HCT116 (cell line): ENCODE data around the gene CRB1. TPM values are rescaled to one million over a fixed set of nuclear protein-coding genes. Genes with fewer than 3 reads are reported as not detected.

Experiments used
- ATAC-seq: fragments of 200-7000 bp; cut with Tn5 transposase; 2 replicates; pipeline ENCODE4 v1.9.1; 2020; ENCODE audit warnings: mild to moderate bottlenecking, moderate library complexity
- BruUV-seq: library from RNA; stranded (reverse); fragments of 400-500 nt; replicated peaks from 2 replicates; lab custom pipeline; 2021; lab: Mats Ljungman, UMichigan
- CTCF ChIA-PET: fragments of 300-600 bp; sonication (Branson Sonifier 250); formaldehyde crosslinking; loops from one replicate; lab custom pipeline; 2021; ENCODE audit warnings: antibody characterized with exemption; lab: Charles Lee
- POLR2A ChIA-PET: fragments of 300-600, 350-600 bp; sonication (Branson Sonifier 250); formaldehyde crosslinking; loops from one replicate; lab custom pipeline; 2021; ENCODE audit warnings: antibody characterized with exemption; lab: Charles Lee
- RAD21 ChIA-PET, 2 experiments: fragments of 300-600 bp; sonication (Branson Sonifier 250); formaldehyde crosslinking; loops; one replicate each; lab custom pipeline; 2023; ENCODE audit warnings: low total read pairs in 2 of 2; ENCODE audit not compliant: uncharacterized antibody in 2 of 2, unreplicated experiment in 2 of 2, low non-redundant PET in 1 of 2; lab: Charles Lee
- DNase-seq: peaks from one replicate; pipeline ENCODE4 v3.0.0-alpha.2; 2010; ENCODE audit warnings: low read depth, low spot score
- H2AFZ ChIP-seq: fragments of 200-600 bp; shearing (Covaris generic), sonication (generic); 2 replicates; pipeline ENCODE4 v1.6.1; 2017; ENCODE audit warnings: low read depth, mixed run types, mixed read lengths, antibody characterized with exemption, low read length; ENCODE audit not compliant: poor library complexity, severe bottlenecking
- H3K27ac ChIP-seq: 2 replicates; pipeline ENCODE4 v1.5.1; 2012; ENCODE audit warnings: low read depth, low read length
- H3K27me3 ChIP-seq: fragments of 200-600 bp; sonication (generic); 2 replicates; pipeline ENCODE4 v1.6.1; 2016; ENCODE audit warnings: mixed run types, low read length, mixed read lengths; ENCODE audit not compliant: insufficient read depth
- H3K36me3 ChIP-seq, 2 experiments: fragments of 200-500 bp in 1 of 2; fragments of 200-600 bp in 1 of 2; sonication (Bioruptor generic) in 1 of 2; sonication (generic) in 1 of 2; 2 replicates each; pipeline versions ENCODE4 v1.5.1 to v1.6.1; 2014 to 2016; ENCODE audit warnings: low read length in 2 of 2, inconsistent platforms in 1 of 2, mixed read lengths in 1 of 2, mixed run types in 1 of 2; ENCODE audit not compliant: insufficient read depth in 2 of 2, control insufficient read depth in 1 of 2
- H3K4me1 ChIP-seq, 2 experiments: fragments of 200-600 bp in 1 of 2; sonication (generic) in 1 of 2; 2 replicates each; pipeline versions ENCODE4 v1.5.1 to v1.6.1; 2012 to 2017; ENCODE audit warnings: low read length in 2 of 2, inconsistent platforms in 1 of 2, mild to moderate bottlenecking in 1 of 2, mixed read lengths in 1 of 2, mixed run types in 1 of 2, moderate library complexity in 1 of 2; ENCODE audit not compliant: insufficient read depth in 2 of 2, control insufficient read depth in 1 of 2
- H3K4me2 ChIP-seq: fragments of 200-600 bp; sonication (generic); 2 replicates; pipeline ENCODE4 v1.6.1; 2017; ENCODE audit warnings: mixed run types, low read length, mixed read lengths
- H3K4me3 ChIP-seq, 2 experiments: fragments of 200-600 bp in 1 of 2; sonication (generic) in 1 of 2; replicated peaks in 1 of 2; 2 replicates each; pipeline ENCODE4 v1.5.1; 2011 to 2016; ENCODE audit warnings: low read length in 2 of 2, control low read depth in 1 of 2, low read depth in 1 of 2, mild to moderate bottlenecking in 1 of 2, mixed read lengths in 1 of 2, mixed run types in 1 of 2
- H3K79me2 ChIP-seq: fragments of 200-600 bp; sonication (generic); 2 replicates; pipeline ENCODE4 v1.6.1; 2017; ENCODE audit warnings: mild to moderate bottlenecking, mixed run types, low read length, moderate library complexity, mixed read lengths; ENCODE audit not compliant: insufficient read depth
- H3K9ac ChIP-seq: fragments of 200-600 bp; sonication (generic); 2 replicates; pipeline ENCODE4 v1.6.1; 2016; ENCODE audit warnings: low read length, mixed read lengths
- H3K9me2 ChIP-seq: fragments of 200-600 bp; sonication (generic), shearing (Covaris generic); 2 replicates; pipeline ENCODE4 v1.6.1; 2017; ENCODE audit warnings: mixed run types, mild to moderate bottlenecking, moderate library complexity; ENCODE audit not compliant: insufficient read depth
- H3K9me3 ChIP-seq, 2 experiments: fragments of 200-500 bp in 1 of 2; fragments of 200-600 bp in 1 of 2; sonication (Bioruptor generic) in 1 of 2; sonication (generic) in 1 of 2; 2 replicates each; pipeline ENCODE4 v1.6.1; 2014 to 2017; ENCODE audit warnings: low read length in 2 of 2, mixed read lengths in 2 of 2, inconsistent platforms in 1 of 2, low read depth in 1 of 2, mild to moderate bottlenecking in 1 of 2, mixed run types in 1 of 2, moderate library complexity in 1 of 2; ENCODE audit not compliant: control insufficient read depth in 1 of 2, insufficient read depth in 1 of 2
- H4K20me1 ChIP-seq: fragments of 200-600 bp; sonication (generic), shearing (Covaris generic); 2 replicates; pipeline ENCODE4 v1.6.1; 2017; ENCODE audit warnings: mixed run types, mild to moderate bottlenecking, moderate library complexity; ENCODE audit not compliant: insufficient read depth
- FOSL1 ChIP-seq: IDR thresholded peaks from 2 replicates; pipeline ENCODE4 v1.6.1; 2012; ENCODE audit warnings: low read depth
- RAD21 ChIP-seq: IDR thresholded peaks from 2 replicates; pipeline ENCODE4 v1.6.1; 2012; ENCODE audit warnings: low read depth, mild to moderate bottlenecking
- SP1 ChIP-seq: IDR thresholded peaks from 2 replicates; pipeline ENCODE4 v1.6.1; 2012; ENCODE audit warnings: low read depth
- YY1 ChIP-seq: IDR thresholded peaks from 2 replicates; pipeline ENCODE4 v1.6.1; 2011; ENCODE audit warnings: low read length, low read depth, moderate library complexity, mild to moderate bottlenecking; ENCODE audit not compliant: insufficient replicate concordance; ENCODE audit errors: extremely low read depth
- intact Hi-C: fragments of 100-400 bp; cut with micrococcal nuclease; formaldehyde crosslinking; loops from 2 replicates; pipeline ENCODE4 v1.10.0; 2022
- total RNA-seq: library from RNA; stranded (reverse); gene quantifications from one replicate; pipeline ENCODE4 v1.2.1, GENCODE V29; 2021; ENCODE audit not compliant: unreplicated experiment
- TF ChIP-seq, protein P1 (sequence below), 3 experiments: fragments of 200-600 bp in 1 of 3; sonication (generic) in 1 of 3; IDR thresholded peaks in 2 of 3; conservative IDR thresholded peaks in 1 of 3; 2 replicates each; pipeline ENCODE4 v1.5.1; 2012 to 2017; ENCODE audit warnings: low read depth in 2 of 3, low read length in 2 of 3, antibody characterized with exemption in 1 of 3, borderline replicate concordance in 1 of 3, control low read depth in 1 of 3, mild to moderate bottlenecking in 1 of 3, mixed read lengths in 1 of 3, mixed run types in 1 of 3, moderate library complexity in 1 of 3; ENCODE audit not compliant: insufficient read depth in 1 of 3

The CRB1 gene
- total RNA-seq, 1 experiment from 2014 or later, result 0.07 TPM

DNA sequence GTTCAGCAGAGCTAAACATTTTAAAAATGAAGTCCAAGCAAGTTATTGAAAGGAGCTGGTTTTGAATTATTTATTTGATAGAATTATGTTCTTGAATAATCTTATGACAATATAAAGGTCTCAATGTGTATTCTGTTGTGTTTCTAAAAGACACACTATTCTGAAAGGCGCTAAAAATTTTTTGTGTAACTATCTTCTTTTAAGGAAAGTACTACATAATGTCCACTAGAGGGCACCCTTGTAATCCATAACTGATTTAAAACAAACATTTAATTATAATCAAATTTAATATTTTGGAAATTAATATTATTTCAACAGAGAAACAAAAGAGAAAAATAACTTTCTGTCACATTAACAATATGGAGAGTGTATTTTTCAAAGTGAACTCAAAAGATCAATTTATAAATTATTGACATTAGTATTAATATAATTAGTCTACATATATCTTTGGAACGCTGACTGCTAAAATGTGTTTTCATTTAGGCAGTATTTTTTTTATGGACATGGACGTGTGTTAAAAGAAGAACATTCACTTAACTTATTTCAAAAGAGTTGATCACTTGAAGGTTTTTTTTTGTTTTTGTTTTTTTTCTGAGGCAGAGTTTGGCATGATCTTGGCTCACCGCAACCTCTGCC, 258.8 kb downstream of the CRB1 start:
- BruUV-seq, result no TSS peak
- DNase-seq (peak; percentile 10), ATAC-seq (no peak)
- RAD21 ChIA-PET, result no interaction called here
- Histone ChIP-seq H3K9me2 (no peaks in the 10 kb centered on the region), H3K4me3 (no peak overlapping the region), H3K79me2 (no peaks in the 10 kb centered on the region), H3K27ac (no peak overlapping the region), H3K4me1 (no peaks in the 10 kb centered on the region), H2AFZ (no peak overlapping the region), H3K9me3 (no peaks in the 10 kb centered on the region), H3K4me2 (no peak overlapping the region), H3K27me3 (no peaks in the 10 kb centered on the region), H4K20me1 (no peaks in the 10 kb centered on the region), H3K36me3 (no peaks in the 10 kb centered on the region), H3K9ac (no peak overlapping the region)
- intact Hi-C loops, result loop anchor here (1.0 kb wide), 1 partner anchor 342 kb away; no protein-coding TSS in a partner anchor
- POLR2A ChIA-PET, result no interaction called here
- no peak for TF ChIP-seq FOSL1
- peak; percentile 54 for TF ChIP-seq RAD21
- no peak for TF ChIP-seq YY1
- TF ChIP-seq, protein P1, sequence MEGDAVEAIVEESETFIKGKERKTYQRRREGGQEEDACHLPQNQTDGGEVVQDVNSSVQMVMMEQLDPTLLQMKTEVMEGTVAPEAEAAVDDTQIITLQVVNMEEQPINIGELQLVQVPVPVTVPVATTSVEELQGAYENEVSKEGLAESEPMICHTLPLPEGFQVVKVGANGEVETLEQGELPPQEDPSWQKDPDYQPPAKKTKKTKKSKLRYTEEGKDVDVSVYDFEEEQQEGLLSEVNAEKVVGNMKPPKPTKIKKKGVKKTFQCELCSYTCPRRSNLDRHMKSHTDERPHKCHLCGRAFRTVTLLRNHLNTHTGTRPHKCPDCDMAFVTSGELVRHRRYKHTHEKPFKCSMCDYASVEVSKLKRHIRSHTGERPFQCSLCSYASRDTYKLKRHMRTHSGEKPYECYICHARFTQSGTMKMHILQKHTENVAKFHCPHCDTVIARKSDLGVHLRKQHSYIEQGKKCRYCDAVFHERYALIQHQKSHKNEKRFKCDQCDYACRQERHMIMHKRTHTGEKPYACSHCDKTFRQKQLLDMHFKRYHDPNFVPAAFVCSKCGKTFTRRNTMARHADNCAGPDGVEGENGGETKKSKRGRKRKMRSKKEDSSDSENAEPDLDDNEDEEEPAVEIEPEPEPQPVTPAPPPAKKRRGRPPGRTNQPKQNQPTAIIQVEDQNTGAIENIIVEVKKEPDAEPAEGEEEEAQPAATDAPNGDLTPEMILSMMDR (IDR thresholded peaks at IDR 0.05 in 2 of 3, conservative IDR thresholded peaks at IDR 0.05 in 1 of 3; ENCODE audit: borderline replicate concordance in 1 of 3, insufficient read depth in 1 of 3, low read depth in 2 of 3, low read length in 2 of 3), result peak; percentile 32 to 50 (median 49); a peak in 3 of 6 replicates
- no peak for TF ChIP-seq SP1
- TF ChIP-seq, all 23 proteins: peak for 2
- CTCF ChIA-PET, result interaction anchor here (1.0 to 1.8 kb wide), 7 partner anchors 15 to 1176 kb away, joined by 3 to 9 read pairs (median 4); no protein-coding TSS in a partner anchor

Other genes with a start within 250 kb of the CRB1 start
- not detected for gene F13B, start 201.0 kb upstream of the CRB1 start, total RNA-seq
- 29.9 TPM for gene ASPM, start 121.6 kb upstream of the CRB1 start, total RNA-seq
- gene ZBTB41, start 67.0 kb upstream of the CRB1 start, total RNA-seq, result 15.3 TPM